Measurements from ENCODE around the gene TRMT1. TPM values are rescaled to one million over a fixed set of nuclear protein-coding genes. Genes with fewer than 3 reads are reported as not detected.

The TRMT1 gene
- total and polyA plus RNA-seq, 7 experiments from 2014 or later, result 22.6 to 96.4 (median 69.1) TPM

GRCh38 chr19:13129384-13129783, 12.8 kb upstream of the TRMT1 start:
- intact Hi-C loops (cut with micrococcal nuclease), result no loop called here
- H3K4me3 Mint-ChIP-seq, result no peak overlapping the region
- CTCF ChIA-PET, result interaction anchor here (0.9 kb wide), 1 partner anchor 12 kb away, joined by 3 read pairs; no protein-coding TSS in a partner anchor
- Histone ChIP-seq H3K4me1 (ENCODE audit: control insufficient read depth in 2 of 2, insufficient read depth in 2 of 2, low read length in 2 of 2) (peaks cover 0 to 11% of the 10 kb centered on the region in 2 donors), H3K27me3 (ENCODE audit: control insufficient read depth in 2 of 2, insufficient read depth in 2 of 2, low read length in 2 of 2) (no peaks in the 10 kb centered on the region), H3K36me3 (ENCODE audit: control insufficient read depth in 2 of 3, insufficient read depth in 3 of 3, low read length in 3 of 3) (peaks cover 0 to 12% (median 0%) of the 10 kb centered on the region in 3 experiments), H3K4me3 (ENCODE audit: low read length) (no peak overlapping the region), H3K27ac (ENCODE audit: low read depth, low read length) (no peak overlapping the region), H3K9me3 (ENCODE audit: control insufficient read depth in 2 of 3, low read length in 3 of 3) (no peaks in the 10 kb centered on the region)
- POLR2A ChIA-PET, result no interaction called here
- no peaks in the 10 kb centered on the region for H3K27me3 Mint-ChIP-seq
- H3K27ac Mint-ChIP-seq, result peak overlapping the region in 1 of 9 donors; percentile 67
- ATAC-seq, result no peak
- peaks cover 27 to 36% (median 29%) of the 10 kb centered on the region in 7 donors for H3K4me1 Mint-ChIP-seq
- H3K9me3 Mint-ChIP-seq, result no peaks in the 10 kb centered on the region
- no peak for DNase-seq
- peaks cover 0 to 1% (median 0%) of the 10 kb centered on the region in 5 donors for H3K36me3 Mint-ChIP-seq

- Mint-ChIP-seq H3K27ac (peak overlapping the region in 1 of 9 donors; percentile 62), H3K4me1 (peaks cover 27 to 36% (median 29%) of the 10 kb centered on the region in 7 donors), H3K9me3 (no peaks in the 10 kb centered on the region), H3K27me3 (no peaks in the 10 kb centered on the region), H3K4me3 (no peak overlapping the region), H3K36me3 (no peaks in the 10 kb centered on the region)
- POLR2A ChIA-PET, result no interaction called here
- CTCF ChIA-PET, result interaction anchor here (0.8 kb wide), 1 partner anchor 11 kb away, joined by 3 read pairs; no protein-coding TSS in a partner anchor
- Histone ChIP-seq H3K27ac (ENCODE audit: low read depth, low read length) (no peak overlapping the region), H3K36me3 (ENCODE audit: control insufficient read depth in 2 of 3, insufficient read depth in 3 of 3, low read length in 3 of 3) (peaks cover 0 to 9% (median 0%) of the 10 kb centered on the region in 3 experiments), H3K4me3 (ENCODE audit: low read length) (no peak overlapping the region), H3K9me3 (ENCODE audit: control insufficient read depth in 2 of 3, low read length in 3 of 3) (no peaks in the 10 kb centered on the region), H3K4me1 (ENCODE audit: control insufficient read depth in 2 of 2, insufficient read depth in 2 of 2, low read length in 2 of 2) (peaks cover 0 to 11% of the 10 kb centered on the region in 2 donors), H3K27me3 (ENCODE audit: control insufficient read depth in 2 of 2, insufficient read depth in 2 of 2, low read length in 2 of 2) (no peaks in the 10 kb centered on the region)
- intact Hi-C loops (cut with micrococcal nuclease), result no loop called here
- ATAC-seq (no peak), DNase-seq (no peak)
Measured at GRCh38 chr19:13128583-13128982, 12.0 kb upstream of the TRMT1 start.

GRCh38 chr19:13127811-13128575, 11.5 kb upstream of the TRMT1 start:
- no peak overlapping the region for H3K4me3 Mint-ChIP-seq
- intact Hi-C loops (cut with micrococcal nuclease), result no loop called here
- H3K36me3 Mint-ChIP-seq, result no peaks in the 10 kb centered on the region

GRCh38 chr19:13127051-13127450, 10.5 kb upstream of the TRMT1 start:
- Mint-ChIP-seq H3K4me1 (peaks cover 20 to 35% (median 26%) of the 10 kb centered on the region in 7 donors), H3K27ac (no peak overlapping the region), H3K9me3 (no peaks in the 10 kb centered on the region), H3K4me3 (no peak overlapping the region), H3K27me3 (no peaks in the 10 kb centered on the region), H3K36me3 (peaks cover 0 to 2% (median 0%) of the 10 kb centered on the region in 5 donors)
- H3K4me3 ChIP-seq (ENCODE audit: low read length), result no peak overlapping the region
- ATAC-seq (no peak), DNase-seq (no peak)
- intact Hi-C loops (cut with micrococcal nuclease), result no loop called here
- H3K9me3 ChIP-seq (ENCODE audit: control insufficient read depth in 2 of 3, low read length in 3 of 3), result no peaks in the 10 kb centered on the region
- H3K4me1 ChIP-seq (ENCODE audit: control insufficient read depth in 2 of 2, insufficient read depth in 2 of 2, low read length in 2 of 2), result peaks cover 0 to under 1% of the 10 kb centered on the region in 2 donors
- CTCF ChIA-PET, result no interaction called here
- no peaks in the 10 kb centered on the region for H3K27me3 ChIP-seq (ENCODE audit: control insufficient read depth in 2 of 2, insufficient read depth in 2 of 2, low read length in 2 of 2)
- POLR2A ChIA-PET, result no interaction called here
- H3K27ac ChIP-seq (ENCODE audit: low read depth, low read length), result no peak overlapping the region
- H3K36me3 ChIP-seq (ENCODE audit: control insufficient read depth in 2 of 3, insufficient read depth in 3 of 3, low read length in 3 of 3), result peaks cover 0 to 10% (median 0%) of the 10 kb centered on the region in 3 experiments

More at GRCh38 chr19:13127811-13128575, 11.5 kb upstream of the TRMT1 start:
- Histone ChIP-seq H3K9me3 (ENCODE audit: control insufficient read depth in 2 of 3, low read length in 3 of 3) (no peaks in the 10 kb centered on the region), H3K27ac (ENCODE audit: low read depth, low read length) (no peak overlapping the region), H3K4me1 (ENCODE audit: control insufficient read depth in 2 of 2, insufficient read depth in 2 of 2, low read length in 2 of 2) (peaks cover 0 to 9% of the 10 kb centered on the region in 2 donors), H3K4me3 (ENCODE audit: low read length) (no peak overlapping the region), H3K36me3 (ENCODE audit: control insufficient read depth in 2 of 3, insufficient read depth in 3 of 3, low read length in 3 of 3) (peaks cover 0 to 9% (median 0%) of the 10 kb centered on the region in 3 experiments), H3K27me3 (ENCODE audit: control insufficient read depth in 2 of 2, insufficient read depth in 2 of 2, low read length in 2 of 2) (no peaks in the 10 kb centered on the region)
- Mint-ChIP-seq H3K9me3 (no peaks in the 10 kb centered on the region), H3K27ac (peak overlapping the region in 2 of 9 donors; percentile 13 to 31), H3K27me3 (no peaks in the 10 kb centered on the region), H3K4me1 (peaks cover 22 to 33% (median 27%) of the 10 kb centered on the region in 7 donors)
- DNase-seq (no peak), ATAC-seq (no peak)
- ChIA-PET CTCF (interaction anchor here (0.6 to 0.8 kb wide), 3 partner anchors 11 to 362 kb away, joined by 3 read pairs; no protein-coding TSS in a partner anchor), POLR2A (interaction anchor here (0.7 kb wide), 1 partner anchor 15 kb away, joined by 3 read pairs; no protein-coding TSS in a partner anchor)

- POLR2A ChIA-PET, result interaction anchor here (0.6 to 0.7 kb wide), 2 partner anchors 13 to 131 kb away, joined by 3 to 4 read pairs; no protein-coding TSS in a partner anchor
- CTCF ChIA-PET, result no interaction called here
- Mint-ChIP-seq H3K27me3 (no peaks in the 10 kb centered on the region), H3K4me3 (peak overlapping the region in 1 of 10 donors; percentile 66), H3K27ac (peak overlapping the region in 2 of 9 donors; percentile 29 to 66), H3K36me3 (peaks cover 0 to 4% (median 0%) of the 10 kb centered on the region in 5 donors), H3K4me1 (peaks cover 18 to 50% (median 42%) of the 10 kb centered on the region in 7 donors), H3K9me3 (no peaks in the 10 kb centered on the region)
- peaks cover 15% of the 10 kb centered on the region in 2 donors for H3K4me1 ChIP-seq (ENCODE audit: control insufficient read depth in 2 of 2, insufficient read depth in 2 of 2, low read length in 2 of 2)
- no peaks in the 10 kb centered on the region for H3K27me3 ChIP-seq (ENCODE audit: control insufficient read depth in 2 of 2, insufficient read depth in 2 of 2, low read length in 2 of 2)
- H3K36me3 ChIP-seq (ENCODE audit: control insufficient read depth in 2 of 3, insufficient read depth in 3 of 3, low read length in 3 of 3), result peaks cover 0 to 14% (median 0%) of the 10 kb centered on the region in 3 experiments
- DNase-seq (no peak), ATAC-seq (no peak)
- H3K4me3 ChIP-seq (ENCODE audit: low read length), result no peak overlapping the region
- no peaks in the 10 kb centered on the region for H3K9me3 ChIP-seq (ENCODE audit: control insufficient read depth in 2 of 3, low read length in 3 of 3)
- intact Hi-C loops (cut with micrococcal nuclease), result no loop called here
- H3K27ac ChIP-seq (ENCODE audit: low read depth, low read length), result no peak overlapping the region
Measured at GRCh38 chr19:13122980-13123957, 6.7 kb upstream of the TRMT1 start.

- H3K9me3 Mint-ChIP-seq, result no peaks in the 10 kb centered on the region
- no peaks in the 10 kb centered on the region for H3K27me3 Mint-ChIP-seq
- DNase-seq (no peak), ATAC-seq (no peak)
- Histone ChIP-seq H3K36me3 (ENCODE audit: control insufficient read depth in 2 of 3, insufficient read depth in 3 of 3, low read length in 3 of 3) (peaks cover 0 to 13% (median 0%) of the 10 kb centered on the region in 3 experiments), H3K4me3 (ENCODE audit: low read length) (no peak overlapping the region), H3K27me3 (ENCODE audit: control insufficient read depth in 2 of 2, insufficient read depth in 2 of 2, low read length in 2 of 2) (no peaks in the 10 kb centered on the region), H3K27ac (ENCODE audit: low read depth, low read length) (no peak overlapping the region), H3K4me1 (ENCODE audit: control insufficient read depth in 2 of 2, insufficient read depth in 2 of 2, low read length in 2 of 2) (peaks cover 15 to 21% of the 10 kb centered on the region in 2 donors), H3K9me3 (ENCODE audit: control insufficient read depth in 2 of 3, low read length in 3 of 3) (no peaks in the 10 kb centered on the region)
- H3K27ac Mint-ChIP-seq, result peak overlapping the region in 3 of 9 donors; percentile 17 to 48 (median 34)
- peak overlapping the region in 2 of 10 donors; percentile 39 to 53 for H3K4me3 Mint-ChIP-seq
- ChIA-PET POLR2A (interaction anchor here (0.7 kb wide), 1 partner anchor 14 kb away, joined by 3 read pairs; no protein-coding TSS in a partner anchor), CTCF (no interaction called here)
- H3K36me3 Mint-ChIP-seq, result peaks cover 0 to 4% (median 0%) of the 10 kb centered on the region in 5 donors
- H3K4me1 Mint-ChIP-seq, result peaks cover 16 to 50% (median 38%) of the 10 kb centered on the region in 7 donors
- intact Hi-C loops (cut with micrococcal nuclease), result no loop called here
Measured at GRCh38 chr19:13122275-13122878, 5.8 kb upstream of the TRMT1 start.
